GM19395 (cell line): ENCODE measurements around the gene METTL21C.

Source experiments
- ATAC-seq: cut with Tn5 transposase; IDR thresholded peaks from one replicate; pipeline ENCODE4 v1.9.1; 2021; ENCODE audit warnings: mild to moderate bottlenecking, moderate library complexity; ENCODE audit not compliant: unreplicated experiment

The METTL21C gene

DNA sequence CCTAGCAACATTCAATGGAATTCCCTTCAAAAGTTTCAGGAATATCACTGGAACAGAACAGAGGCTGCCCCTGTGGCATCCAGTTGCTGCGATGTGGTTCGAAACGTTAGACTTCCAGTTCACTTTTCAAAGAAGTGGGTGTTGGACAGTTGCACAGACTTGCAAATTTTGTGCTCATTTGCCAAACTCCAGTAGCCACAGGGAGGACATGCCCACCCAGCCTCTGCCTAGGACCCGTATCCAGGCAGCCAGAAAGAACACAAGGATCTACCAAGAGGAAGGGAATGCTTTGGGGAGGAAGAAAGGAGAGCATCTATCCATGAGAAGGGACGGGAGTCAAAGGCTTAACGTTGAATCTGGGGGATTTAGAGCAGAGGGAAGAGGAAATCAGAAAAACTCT lies at the start of gene METTL21C:
METTL21C (minus strand) TSS at position 108 of the 400 bp plus-strand sequence. CDS start 546 bp downstream, outside the sequence.
- no peak for ATAC-seq

DNA sequence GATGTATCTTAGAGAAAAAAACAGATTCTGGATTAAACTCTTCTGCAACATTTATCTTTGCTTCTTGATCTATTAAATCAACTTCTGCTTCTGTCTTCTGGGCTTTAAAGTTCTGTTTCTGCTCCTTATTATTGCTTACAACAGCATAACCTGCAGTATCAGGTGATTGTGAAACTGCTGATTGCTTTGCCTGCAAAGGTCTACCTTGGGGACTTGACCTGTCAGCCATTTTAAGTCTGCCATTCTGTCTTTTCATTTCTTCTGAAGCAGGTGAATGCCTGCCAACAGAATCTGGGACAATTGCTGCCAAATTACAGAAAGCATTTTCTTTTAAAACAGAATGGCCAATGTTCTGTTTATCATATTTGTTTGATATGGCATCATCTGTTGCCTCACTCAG lies 47.7 kb upstream of the METTL21C start:
- ATAC-seq: no peak

DNA sequence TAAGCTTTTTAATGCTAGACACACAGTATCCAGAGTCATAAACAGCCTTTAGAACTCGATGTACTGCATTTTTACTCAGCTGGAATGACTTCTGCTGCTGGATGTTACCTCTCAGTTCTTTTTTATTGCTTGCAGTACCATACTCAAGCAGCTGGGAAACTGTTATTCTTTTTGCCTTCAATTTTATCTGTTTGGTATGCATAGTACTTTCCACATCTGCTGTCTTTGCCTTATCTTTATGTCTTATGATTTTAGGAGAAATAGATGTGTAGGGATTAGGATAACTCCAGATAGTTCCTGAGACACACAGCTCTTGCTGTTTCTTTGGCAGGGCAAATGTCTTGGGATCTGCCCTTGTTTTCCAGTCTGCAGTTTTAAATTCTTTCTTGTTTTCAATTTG lies 47.3 kb upstream of the METTL21C start:
- no peak for ATAC-seq

DNA sequence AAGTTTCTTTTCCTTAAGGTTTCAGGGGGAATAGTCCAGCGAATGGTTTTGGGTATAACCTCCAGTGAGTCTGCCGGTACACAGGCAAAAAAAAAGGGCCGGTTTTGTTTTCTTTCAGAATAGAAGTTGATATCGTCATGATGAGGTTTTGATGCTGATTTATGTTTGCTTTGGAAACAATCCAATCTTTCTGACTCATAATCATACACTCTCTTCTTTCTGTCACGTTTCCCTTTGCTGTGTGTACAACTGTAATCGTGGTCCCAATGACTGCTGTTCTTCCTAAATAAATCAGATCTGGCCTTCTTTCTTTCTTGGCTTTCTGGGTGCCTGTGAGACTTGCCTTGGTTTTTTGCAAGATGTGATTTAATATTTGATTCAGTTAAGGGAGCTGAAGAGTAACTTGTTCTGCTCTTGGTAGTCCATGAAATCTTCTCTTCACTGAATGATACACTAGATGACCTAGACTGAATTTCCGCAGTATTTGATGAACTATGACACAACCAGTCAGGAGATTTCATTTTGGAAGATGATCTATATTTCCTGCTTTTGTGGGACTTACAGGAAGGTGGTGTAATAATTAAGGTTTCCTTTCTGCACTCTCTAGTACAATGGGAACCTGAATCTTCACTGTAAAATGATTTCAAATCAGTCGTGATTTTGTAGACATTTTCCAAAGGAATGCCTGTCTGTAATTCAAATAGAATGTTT lies 34.9 kb upstream of the METTL21C start:
- no peak for ATAC-seq

DNA sequence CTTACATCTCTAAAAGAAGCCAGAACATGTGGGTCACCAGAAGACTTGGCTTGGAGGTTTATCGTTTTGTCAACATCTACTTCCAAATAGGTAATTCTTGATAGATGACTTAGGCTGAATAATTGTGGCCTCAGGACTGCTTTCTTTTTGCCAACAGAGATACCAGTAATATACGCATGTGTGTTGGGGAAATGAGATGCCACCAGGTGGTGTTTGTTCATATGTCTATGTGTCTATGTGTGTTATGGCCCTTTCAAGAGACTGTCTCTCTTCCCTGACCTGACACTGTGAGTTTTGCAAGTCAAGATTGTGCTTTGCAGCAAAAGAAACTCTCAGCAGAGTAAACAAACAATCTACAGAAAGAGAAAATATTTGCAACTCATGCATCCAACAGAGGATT lies 31.6 kb upstream of the METTL21C start:
- no peak for ATAC-seq

DNA sequence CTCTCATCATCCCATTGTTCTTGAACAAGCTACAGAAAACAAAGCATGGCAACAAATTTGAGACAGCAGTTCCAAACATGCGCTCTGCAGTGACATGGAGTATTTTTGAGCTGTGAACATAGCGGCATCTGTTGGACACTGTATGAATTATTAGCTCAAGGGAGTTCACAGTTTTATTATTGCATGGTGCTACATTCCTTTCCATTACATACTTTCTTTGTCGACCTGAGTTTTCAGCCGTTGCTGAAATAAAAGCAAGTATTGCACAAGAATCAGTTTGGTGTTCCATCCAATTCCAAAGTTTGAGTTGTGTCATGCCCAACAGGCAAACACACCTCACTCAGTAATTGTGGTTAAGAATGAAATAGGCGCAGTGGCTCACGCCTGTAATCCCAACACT lies 30.1 kb upstream of the METTL21C start:
- ATAC-seq: no peak

DNA sequence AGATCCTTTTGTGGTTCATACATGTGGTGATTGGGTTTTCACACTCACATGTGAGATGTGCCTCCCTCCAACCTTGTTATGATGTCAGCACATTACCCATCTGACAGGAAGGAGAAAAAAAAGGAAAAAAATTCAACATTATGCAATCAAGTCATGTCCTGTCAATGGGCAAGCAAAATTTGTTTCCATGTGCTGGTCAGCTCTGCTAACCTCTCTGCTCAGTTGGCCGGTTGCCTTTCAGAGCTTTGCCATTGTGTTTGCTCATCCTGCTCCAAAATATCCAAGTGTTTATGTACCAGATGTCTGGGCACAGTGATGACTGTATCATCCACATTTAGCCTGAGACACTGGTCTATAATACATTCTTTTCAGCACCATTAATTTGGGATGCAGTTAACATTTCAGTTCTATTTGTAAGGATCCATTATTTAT lies 27.0 kb upstream of the METTL21C start:
- ATAC-seq: no peak

DNA sequence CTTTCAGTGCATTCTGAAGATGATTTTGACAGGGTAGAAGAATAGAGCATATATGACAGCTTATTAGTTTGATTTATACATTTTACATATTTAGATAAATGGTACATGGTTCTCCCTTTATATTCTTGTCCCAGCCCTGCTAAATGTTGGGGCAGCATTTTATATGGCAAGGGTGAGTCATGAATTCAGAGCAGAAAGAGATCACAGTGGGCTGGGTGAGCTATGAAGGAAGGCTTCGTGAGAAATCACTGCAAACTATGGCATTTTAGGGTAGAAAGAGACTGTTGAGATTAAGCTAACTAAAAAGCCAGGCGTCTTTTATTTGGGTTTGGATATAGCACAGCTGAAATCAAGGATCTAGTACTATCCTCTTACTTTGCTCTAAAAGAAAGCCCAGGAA lies 23.9 kb upstream of the METTL21C start:
- ATAC-seq: no peak

DNA sequence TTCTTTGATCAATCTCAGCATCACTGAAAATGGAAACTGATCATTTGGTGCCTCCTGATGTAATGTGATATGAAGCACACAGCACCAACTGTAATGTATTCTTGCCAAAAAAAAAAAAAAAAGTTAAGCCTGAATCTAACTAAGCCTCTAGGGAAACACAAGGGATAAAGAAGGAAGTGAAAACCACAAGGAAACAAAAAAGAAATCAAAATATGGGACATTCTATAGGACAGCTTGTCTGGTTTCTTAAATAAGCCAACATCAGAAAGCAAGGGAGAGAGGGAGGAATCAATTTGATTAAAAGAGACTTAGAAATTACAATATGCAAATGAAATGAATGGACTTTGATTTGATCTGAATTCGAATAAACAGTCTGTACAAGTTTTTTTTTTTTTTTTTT lies 20.6 kb upstream of the METTL21C start:
- no peak for ATAC-seq

DNA sequence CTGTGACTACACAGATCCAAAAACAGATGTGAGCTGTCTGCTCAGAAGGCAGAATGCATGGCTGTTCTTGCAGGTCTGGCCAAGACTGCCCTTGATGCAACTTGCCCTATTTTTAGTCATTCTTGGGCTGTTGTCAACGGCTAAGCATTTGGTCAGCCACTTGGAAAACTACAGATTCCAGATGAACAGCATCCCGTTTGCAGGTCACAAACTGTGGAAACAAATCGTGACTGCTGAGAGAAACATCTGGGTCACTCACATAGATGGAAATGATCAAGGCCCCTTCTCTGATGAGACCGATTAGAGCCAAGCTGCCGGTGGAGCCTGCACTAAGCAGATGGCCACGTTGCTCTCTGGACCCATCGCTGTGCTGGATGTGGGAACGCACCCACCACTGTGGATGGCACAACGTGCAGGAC lies 15.4 kb upstream of the METTL21C start:
- no peak for ATAC-seq

DNA sequence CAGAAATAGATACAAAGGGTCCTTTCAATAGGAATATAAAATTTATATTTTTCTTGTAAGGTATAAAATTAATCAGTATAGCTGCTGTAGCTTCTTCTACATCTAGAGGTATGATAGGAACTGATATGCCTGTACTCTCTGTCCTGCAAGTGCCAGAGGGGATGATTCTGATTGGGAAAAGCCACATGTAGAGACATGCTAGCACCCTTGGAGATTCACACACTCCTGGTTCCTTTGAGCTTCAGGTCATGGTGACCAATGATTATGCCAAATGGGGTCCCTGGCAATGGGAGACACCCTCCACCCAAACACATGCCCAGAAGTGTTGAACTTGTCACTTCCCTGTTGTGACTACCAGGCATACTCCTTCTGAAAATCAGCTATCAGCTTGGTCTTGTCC lies 14.7 kb upstream of the METTL21C start:
- ATAC-seq: no peak

DNA sequence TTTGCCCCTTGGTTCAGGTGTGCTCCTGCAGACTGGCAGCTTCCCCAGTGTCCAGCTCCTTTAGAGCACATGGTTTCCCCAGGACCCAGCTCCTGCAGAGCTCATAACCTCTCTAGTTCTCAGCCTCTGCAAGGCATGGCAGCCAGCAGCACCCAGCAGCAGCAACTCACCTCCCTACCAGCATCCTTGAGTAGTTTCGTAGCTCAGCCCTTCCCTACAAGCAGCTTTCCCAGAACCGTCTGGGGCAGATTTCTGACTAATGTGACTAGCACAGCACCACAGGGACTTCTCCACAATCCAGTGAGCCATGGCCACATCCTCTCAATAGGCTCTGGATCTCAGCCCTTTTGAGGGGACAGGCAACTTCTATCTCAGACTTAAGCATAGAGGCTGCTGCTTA lies 14.1 kb upstream of the METTL21C start:
- ATAC-seq: no peak

DNA sequence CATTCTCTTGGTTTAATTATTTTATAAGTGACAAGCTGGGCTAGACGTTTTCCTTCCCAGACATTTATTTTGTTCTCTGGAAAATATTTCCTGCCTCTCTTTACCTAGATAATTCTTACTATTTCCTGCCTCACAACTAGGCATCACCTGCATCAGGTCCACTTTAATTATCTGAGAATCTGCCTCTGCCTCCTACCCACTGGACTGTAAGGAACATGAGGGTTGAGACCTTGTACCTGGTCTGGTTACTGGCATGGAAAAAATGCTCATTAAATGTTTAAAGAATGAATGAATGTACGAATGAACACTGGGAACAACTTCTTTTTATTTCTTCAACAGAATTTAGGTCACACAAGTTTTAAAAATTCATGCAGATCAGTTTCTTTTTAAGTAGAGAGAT lies 13.4 kb upstream of the METTL21C start:
- ATAC-seq: no peak

DNA sequence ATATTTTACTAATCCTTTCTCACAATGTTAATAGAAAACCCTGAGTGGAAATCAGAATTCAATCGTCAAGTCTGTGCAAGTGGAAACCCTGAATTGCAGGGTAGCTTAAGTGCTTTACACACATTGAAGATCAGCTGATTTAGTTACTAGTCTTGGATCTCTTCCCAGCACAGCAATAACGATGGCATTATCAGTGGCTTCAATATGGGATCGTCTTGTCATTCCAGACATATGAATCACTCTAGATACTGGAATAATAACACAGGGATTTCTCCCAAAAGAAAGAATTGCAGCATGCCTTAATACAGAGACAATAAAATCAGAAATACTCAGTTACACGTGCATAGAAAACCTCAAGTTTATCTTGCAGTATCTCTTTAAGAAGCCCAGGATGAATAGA lies 12.6 kb upstream of the METTL21C start:
- no peak for ATAC-seq

DNA sequence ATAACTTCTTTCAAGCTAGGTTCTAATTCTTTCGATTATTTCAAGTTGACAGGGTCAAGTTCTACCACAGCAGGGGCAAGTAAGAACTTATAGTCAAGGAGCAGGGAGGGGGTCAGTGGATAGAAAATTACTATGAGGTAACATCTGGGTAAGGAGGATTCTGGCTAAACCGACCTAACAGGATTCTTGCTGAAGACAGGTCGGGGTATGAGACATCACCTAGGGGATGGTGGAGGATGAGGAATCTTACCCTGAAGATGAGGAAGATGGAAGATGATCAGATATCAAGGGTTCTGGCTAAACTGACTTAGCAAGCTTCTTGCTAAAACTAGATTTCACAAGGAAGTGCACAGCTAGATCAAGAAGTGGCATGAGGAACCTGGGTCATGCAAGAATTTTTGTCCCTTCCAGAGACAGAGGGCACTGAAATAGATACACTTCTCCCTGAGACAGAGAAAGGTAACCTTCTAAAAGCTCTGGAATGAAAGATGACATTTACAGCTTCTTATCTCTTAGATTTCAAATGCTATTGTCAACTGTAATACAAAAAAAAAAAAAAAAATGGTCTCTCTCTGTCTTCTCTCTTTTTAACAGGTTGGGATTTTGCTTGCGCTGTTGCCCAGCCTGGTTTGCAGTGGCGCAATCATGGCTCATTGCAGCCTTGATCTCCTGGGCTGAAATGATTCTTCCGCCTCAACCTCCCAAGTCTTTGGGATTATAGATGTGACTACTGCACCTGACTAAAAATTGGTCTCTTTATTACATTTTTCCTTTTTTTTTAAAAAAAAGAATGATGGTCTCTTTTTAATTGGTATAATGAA lies 9.6 kb upstream of the METTL21C start:
- no peak for ATAC-seq

DNA sequence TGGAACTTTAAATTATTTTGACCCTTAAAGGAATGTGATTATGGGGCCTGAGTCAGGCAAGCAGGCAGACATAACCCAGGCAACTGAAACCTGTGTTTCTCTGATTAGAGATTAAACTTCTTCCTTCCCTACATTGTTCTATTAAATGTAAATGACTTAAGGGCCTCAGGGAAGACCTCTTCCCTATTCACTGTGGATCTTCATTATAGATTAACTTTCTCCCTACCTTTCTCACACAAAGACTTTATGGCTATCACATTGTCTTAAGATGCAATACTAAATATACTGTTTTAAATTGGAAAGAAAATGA lies 8.8 kb upstream of the METTL21C start:
- ATAC-seq: no peak

DNA sequence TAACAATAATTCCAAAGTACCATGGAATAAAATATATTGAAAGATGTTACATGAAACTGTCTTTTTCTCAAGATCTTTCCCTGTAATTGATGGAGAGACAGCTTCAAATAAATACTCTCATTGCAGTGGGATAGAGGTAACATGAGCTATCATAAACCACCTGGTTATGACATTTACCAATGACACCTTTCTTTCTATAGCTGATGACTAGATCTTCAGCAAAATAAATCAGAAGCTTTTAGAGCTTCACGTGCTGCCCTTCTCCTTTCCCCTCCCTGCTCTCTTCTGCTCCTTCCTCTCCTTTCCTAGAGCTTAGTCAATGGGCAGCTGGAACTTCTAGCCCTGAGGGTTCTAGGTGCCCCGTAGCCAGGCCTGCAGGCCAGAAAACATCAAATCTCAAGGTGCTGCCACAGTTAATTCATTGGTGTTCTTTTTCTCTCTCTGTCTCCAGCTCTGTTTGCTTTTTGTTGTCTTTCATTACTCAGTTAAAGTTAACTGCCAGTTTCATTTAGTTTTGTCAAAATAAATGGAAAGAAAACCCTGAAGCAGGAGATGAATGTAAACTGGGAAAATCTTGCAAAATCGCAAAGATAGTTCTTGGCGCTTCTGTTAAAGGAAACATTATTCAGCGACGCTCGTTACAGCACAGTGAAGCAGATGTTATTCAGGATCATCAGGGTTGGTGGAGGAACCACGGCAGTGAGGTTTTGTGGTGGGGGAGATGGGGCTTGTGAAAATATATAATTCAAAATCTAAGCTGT lies 8.3 kb upstream of the METTL21C start:
- no peak for ATAC-seq

DNA sequence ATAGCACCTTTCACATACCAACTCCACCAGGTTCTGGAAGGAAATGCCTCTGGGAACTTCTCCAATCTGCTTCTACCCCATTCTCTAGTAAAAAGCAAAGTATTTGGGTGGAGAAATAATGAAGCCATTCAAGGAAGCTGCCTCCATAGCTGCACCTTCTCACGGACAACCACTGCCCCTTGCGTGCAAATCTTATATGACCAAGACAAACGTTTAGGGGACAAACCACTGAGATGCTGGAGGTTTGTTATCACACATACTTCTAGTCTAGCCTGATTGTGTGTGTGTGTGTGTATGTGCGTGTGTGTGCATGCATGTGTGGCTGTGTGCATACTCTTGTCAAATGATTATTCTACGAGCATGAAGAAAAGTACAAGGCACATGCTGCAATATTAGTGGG lies 6.5 kb upstream of the METTL21C start:
- ATAC-seq: no peak

DNA sequence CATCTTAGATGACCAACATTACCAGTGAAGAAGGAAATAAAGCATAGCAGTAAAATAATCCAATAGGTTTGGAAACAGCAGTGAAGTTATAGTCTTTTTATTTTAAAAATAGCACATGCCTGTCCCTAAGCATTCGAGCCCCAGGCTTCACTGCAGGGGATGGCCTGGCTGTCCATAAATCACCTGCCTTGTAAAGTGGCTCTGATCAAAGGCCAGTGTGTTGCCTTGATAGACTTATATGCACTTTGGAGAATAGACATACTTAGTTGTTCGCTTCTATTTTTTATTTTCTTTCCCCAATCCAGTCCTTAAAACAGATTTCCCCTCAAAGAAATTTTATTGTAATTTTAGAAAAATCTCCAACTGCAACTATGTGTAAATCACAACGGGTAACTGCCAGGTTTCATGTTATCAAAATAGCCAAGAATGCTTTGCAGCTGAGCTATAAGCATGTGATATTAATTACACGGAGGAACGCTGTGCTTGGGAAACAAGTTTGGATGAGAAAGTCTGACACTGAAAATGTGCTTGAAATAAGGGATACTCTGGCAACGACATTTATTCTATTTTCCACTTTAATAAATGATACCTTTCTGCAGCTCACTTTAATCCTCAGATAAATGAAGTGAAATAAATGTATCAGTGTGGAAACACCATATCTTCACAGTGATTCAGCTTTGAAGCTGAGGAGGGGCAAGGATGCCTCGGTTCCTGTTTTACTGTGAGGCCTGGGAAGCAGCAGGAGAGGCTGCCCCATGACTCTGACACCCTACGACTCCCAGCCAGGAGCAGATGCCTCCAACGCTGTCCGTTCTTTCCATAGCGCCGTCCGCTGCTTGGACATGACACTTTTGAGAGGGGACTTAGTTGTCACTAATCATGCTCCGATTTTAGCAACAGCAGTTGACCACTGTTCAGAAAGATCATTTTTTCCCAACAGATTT lies 5.5 kb upstream of the METTL21C start:
- ATAC-seq: no peak

DNA sequence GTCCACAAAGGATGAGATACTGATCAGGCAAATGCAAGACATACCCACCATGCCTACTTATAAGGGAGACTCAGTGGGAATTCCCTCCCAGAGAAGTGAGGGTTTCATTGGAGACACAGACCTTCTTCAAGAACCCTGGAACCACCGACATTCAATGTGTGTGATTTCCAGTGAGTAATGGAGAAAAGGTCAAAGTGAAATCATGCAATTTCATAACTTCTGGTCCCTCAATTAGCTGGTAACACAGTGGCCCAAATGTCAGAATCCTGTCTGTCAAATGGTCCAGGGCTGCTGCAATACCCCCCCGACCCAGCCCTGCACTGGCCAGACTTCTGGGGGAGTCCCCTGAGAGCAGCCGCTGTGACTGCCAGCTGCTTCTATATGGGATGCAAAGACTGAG lies 4.7 kb upstream of the METTL21C start:
- ATAC-seq: no peak

DNA sequence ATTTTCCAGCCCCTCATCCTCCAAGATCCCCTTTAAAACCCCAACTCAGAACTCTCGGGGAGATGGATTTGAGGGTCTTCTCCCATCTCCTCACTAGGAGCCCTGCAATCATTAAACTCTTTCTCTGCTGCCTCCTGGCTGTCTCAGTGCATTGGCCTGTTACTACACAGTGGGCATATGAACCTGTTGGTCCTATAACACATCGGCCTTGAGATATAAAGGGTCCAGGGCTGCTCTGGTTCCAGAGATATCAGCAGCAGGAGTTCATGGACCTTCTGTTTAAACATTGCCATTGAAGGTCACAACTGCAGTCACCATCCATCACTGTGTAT lies 3.8 kb upstream of the METTL21C start:
- no peak for ATAC-seq
